Endothelial cell of umbilical vein (primary cell): Measurements from ENCODE around the gene CFD.

Experiments
- CTCF ChIP-seq, 2 donors: IDR thresholded peaks; 1 replicate in 1 of 2; 2 replicates in 1 of 2; pipeline ENCODE4 v1.5.1; 2011; ENCODE audit warnings: low read length in 2 of 2, mild to moderate bottlenecking in 2 of 2, moderate library complexity in 2 of 2, control low read depth in 1 of 2, inconsistent platforms in 1 of 2, low read depth in 1 of 2; ENCODE audit not compliant: insufficient read depth in 1 of 2; ENCODE audit errors: extremely low read depth in 1 of 2
- MYC ChIP-seq: IDR thresholded peaks from one replicate; pipeline ENCODE4 v1.6.1; 2011; ENCODE audit warnings: mild to moderate bottlenecking, low read depth, low read length
- POLR2A ChIP-seq: IDR thresholded peaks from 2 replicates; pipeline ENCODE4 v1.6.1; 2012; ENCODE audit warnings: low read depth, mild to moderate bottlenecking, control low read depth, low read length

GRCh38 chr19:901216-902092, 42.0 kb downstream of the CFD start:
- TF ChIP-seq CTCF (IDR thresholded peaks at IDR 0.05; ENCODE audit: extremely low read depth in 1 of 2, insufficient read depth in 1 of 2, low read depth in 1 of 2, low read length in 2 of 2) (no peak), POLR2A (no peak), MYC (no peak)
